Endothelial cell of umbilical vein (primary cell): ENCODE data around the gene OTOP1. TPM values are rescaled to one million over a fixed set of nuclear protein-coding genes. Genes with fewer than 3 reads are reported as not detected.

Experiments
- BruUV-seq: library from RNA; stranded (reverse); fragments of 400-500 nt; replicated peaks from 2 replicates; lab custom pipeline; 2021; lab: Mats Ljungman, UMichigan
- CTCF ChIA-PET: fragments of 300-600, 350-600 bp; sonication (Branson Sonifier 250); formaldehyde crosslinking; loops from one replicate; lab custom pipeline; 2021; ENCODE audit warnings: antibody characterized with exemption, inconsistent platforms; lab: Charles Lee
- POLR2A ChIA-PET: fragments of 300-600, 350-600 bp; sonication (Branson Sonifier 250); formaldehyde crosslinking; loops from one replicate; lab custom pipeline; 2021; ENCODE audit warnings: antibody characterized with exemption, inconsistent platforms; lab: Charles Lee
- DNase-seq: peaks from one replicate; pipeline ENCODE4 v3.0.0-alpha.2; 2011; ENCODE audit warnings: low read depth, low spot score
- FAIRE-seq: peaks from 2 replicates; lab custom pipeline; 2011; peaks lifted over from hg19 to GRCh38; lab: Jason Lieb, UNC
- H2AFZ ChIP-seq: 2 replicates; pipeline ENCODE4 v1.6.0; 2012; ENCODE audit warnings: low read depth, low read length, control low read depth, inconsistent platforms
- H3K27ac ChIP-seq: 2 replicates; pipeline ENCODE4 v1.5.1; 2011; ENCODE audit warnings: low read depth, mild to moderate bottlenecking, control low read depth, low read length, moderate library complexity; ENCODE audit not compliant: insufficient read depth
- H3K27me3 ChIP-seq, 2 experiments: 2 replicates each; pipeline versions ENCODE4 v1.6.0 to v1.6.1; 2011; ENCODE audit warnings: low read length in 2 of 2, mixed read lengths in 1 of 2; ENCODE audit not compliant: control insufficient read depth in 2 of 2, insufficient read depth in 2 of 2
- H3K36me3 ChIP-seq, 2 experiments: 2 replicates in 1 of 2; 3 replicates in 1 of 2; pipeline ENCODE4 v1.5.1; 2011; ENCODE audit warnings: low read length in 2 of 2, mild to moderate bottlenecking in 1 of 2, moderate library complexity in 1 of 2; ENCODE audit not compliant: control insufficient read depth in 2 of 2, insufficient read depth in 2 of 2; ENCODE audit errors: extremely low read depth in 1 of 2
- H3K4me1 ChIP-seq: 3 replicates; pipeline ENCODE4 v1.5.1; 2011; ENCODE audit warnings: mild to moderate bottlenecking, low read length; ENCODE audit not compliant: control insufficient read depth, insufficient read depth; ENCODE audit errors: extremely low read depth
- H3K4me2 ChIP-seq: 2 replicates; pipeline ENCODE4 v1.6.1; 2011; ENCODE audit warnings: low read length, control low read depth, mixed read lengths; ENCODE audit not compliant: insufficient read depth
- H3K4me3 ChIP-seq, 3 experiments: fragments of 200-600 bp in 1 of 3; sonication (generic), shearing (Covaris generic) in 1 of 3; replicated peaks in 1 of 3; 2 replicates each; pipeline ENCODE4 v1.5.1; 2011 to 2016; ENCODE audit warnings: control low read depth in 3 of 3, low read length in 3 of 3, mild to moderate bottlenecking in 2 of 3, inconsistent platforms in 1 of 3, low read depth in 1 of 3, moderate library complexity in 1 of 3; ENCODE audit not compliant: insufficient read depth in 1 of 3
- H3K79me2 ChIP-seq: 2 replicates; pipeline ENCODE4 v1.6.0; 2012; ENCODE audit warnings: low read length, inconsistent platforms; ENCODE audit not compliant: control insufficient read depth, insufficient read depth
- H3K9ac ChIP-seq: replicated peaks from 2 replicates; pipeline ENCODE3; 2011; ENCODE audit warnings: low read length, control low read depth; ENCODE audit not compliant: insufficient read depth; ENCODE audit errors: extremely low read depth
- H3K9me1 ChIP-seq: replicated peaks from 3 replicates; pipeline ENCODE4 v1.6.0; 2011; ENCODE audit warnings: mild to moderate bottlenecking, low read length; ENCODE audit not compliant: control insufficient read depth, insufficient read depth; ENCODE audit errors: extremely low read depth
- H3K9me3 ChIP-seq: replicated peaks from 2 replicates; pipeline ENCODE4 v1.5.1; 2012; ENCODE audit warnings: low read length, inconsistent platforms; ENCODE audit not compliant: control insufficient read depth, insufficient read depth
- H4K20me1 ChIP-seq: replicated peaks from 2 replicates; pipeline ENCODE3; 2011; ENCODE audit warnings: mild to moderate bottlenecking, low read length; ENCODE audit not compliant: control insufficient read depth, insufficient read depth; ENCODE audit errors: extremely low read depth
- CTCF ChIP-seq, 2 donors: IDR thresholded peaks; 1 replicate in 1 of 2; 2 replicates in 1 of 2; pipeline ENCODE4 v1.5.1; 2011; ENCODE audit warnings: low read length in 2 of 2, mild to moderate bottlenecking in 2 of 2, moderate library complexity in 2 of 2, control low read depth in 1 of 2, inconsistent platforms in 1 of 2, low read depth in 1 of 2; ENCODE audit not compliant: insufficient read depth in 1 of 2; ENCODE audit errors: extremely low read depth in 1 of 2
- MAX ChIP-seq: IDR thresholded peaks from 2 replicates; pipeline ENCODE4 v1.6.1; 2011; ENCODE audit not compliant: insufficient read depth, insufficient read length
- MYC ChIP-seq: IDR thresholded peaks from one replicate; pipeline ENCODE4 v1.6.1; 2011; ENCODE audit warnings: mild to moderate bottlenecking, low read depth, low read length
- POLR2AphosphoS5 ChIP-seq: IDR thresholded peaks from 2 replicates; pipeline ENCODE4 v1.6.1; 2012; ENCODE audit warnings: low read depth, mild to moderate bottlenecking, control low read depth, low read length, moderate library complexity; ENCODE audit not compliant: insufficient read depth
- dilution Hi-C: fragments of 300-500 bp; cut with MboI; formaldehyde crosslinking; loops from one replicate; pipeline ENCODE4 v1.15.0; 2019; ENCODE audit warnings: low sequenced_read_pairs; ENCODE audit not compliant: extremely low pct_ligation_motif_present
- intact Hi-C: fragments of 100-400 bp; cut with micrococcal nuclease; formaldehyde crosslinking; loops from one replicate; pipeline ENCODE4 v1.10.0; 2022
- polyA plus RNA-seq, 4 experiments: library from polyadenylated mRNA; depleted of rRNA in 3 of 4; stranded (reverse) in 3 of 4; unstranded in 1 of 4; fragments of >200 nt; gene quantifications; 2 replicates each; pipeline versions ENCODE4 v1.2.1 to v1.2.3, GENCODE V29; 2011 to 2012; ENCODE audit warnings: missing spikeins in 1 of 4
- total RNA-seq: library from RNA; stranded (reverse); gene quantifications from 2 replicates; pipeline ENCODE4 v1.2.3, GENCODE V29; 2021

Gene OTOP1
- total and polyA plus RNA-seq, 2 donors (not counting 3 experiments of a cell fraction or from before 2014, with no cell fraction given): not detected

GRCh38 chr4:4185528-4185927, 41.2 kb downstream of the OTOP1 start:
- FAIRE-seq: no peak
- POLR2A ChIA-PET: no interaction called here
- dilution Hi-C loops: no loop called here

DNA sequence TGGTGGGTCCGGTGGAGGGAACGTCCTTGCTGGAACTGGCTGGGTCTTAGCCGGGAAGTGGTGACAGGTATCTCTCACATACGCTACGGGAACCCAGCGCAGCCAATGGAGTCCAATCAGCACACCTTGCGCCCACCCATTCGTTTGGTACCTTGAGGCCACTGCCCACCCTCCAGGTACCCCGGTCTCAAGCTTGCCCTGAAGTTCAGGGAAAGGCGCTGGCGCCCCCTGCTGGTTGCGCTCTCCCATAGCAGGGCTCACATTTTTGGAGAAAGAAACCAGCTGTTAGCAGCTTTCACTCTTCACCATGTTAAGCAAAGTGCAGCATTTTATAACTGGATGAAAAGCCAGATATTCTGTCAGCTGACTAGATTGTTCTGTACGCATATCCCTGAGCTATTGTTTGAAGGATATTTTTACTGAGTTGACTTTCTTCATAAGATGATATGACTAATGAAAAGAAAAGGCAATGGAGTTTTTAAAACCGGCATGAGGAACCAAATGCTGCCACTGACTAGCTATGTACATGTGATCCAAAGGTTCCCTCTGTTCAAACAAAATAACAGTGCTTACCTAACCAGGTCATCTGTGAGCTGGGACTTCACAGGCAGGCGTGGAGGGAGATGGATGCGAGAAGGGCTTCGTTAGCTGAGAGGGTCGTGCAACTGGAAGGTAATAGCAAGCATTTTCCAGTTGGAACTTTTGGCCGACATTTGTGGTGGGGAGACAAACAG, 43.7 kb downstream of the OTOP1 start:
- FAIRE-seq (peak; percentile 66), DNase-seq (peak; percentile 23)
- ChIA-PET CTCF (interaction anchor here (0.6 to 1.7 kb wide), 16 partner anchors 8 to 229 kb away, joined by 3 to 7 read pairs (median 3); partner anchors contain the start of gene TMEM128), POLR2A (no interaction called here)
- H3K27me3 ChIP-seq: no peaks in the 10 kb centered on the region
- H3K4me2 ChIP-seq: no peak overlapping the region
- intact Hi-C loops (loop anchor here (5.0 kb wide), 1 partner anchor 201 kb away; no protein-coding TSS in a partner anchor), dilution Hi-C loops (no loop called here)
- H2AFZ ChIP-seq: no peak overlapping the region
- no peaks in the 10 kb centered on the region for H3K79me2 ChIP-seq
- no peak overlapping the region for H3K9ac ChIP-seq
- no TSS peak for BruUV-seq
- H3K27ac ChIP-seq: no peak overlapping the region
- no peaks in the 10 kb centered on the region for H3K36me3 ChIP-seq
- no peak overlapping the region for H3K4me3 ChIP-seq
- H3K9me3 ChIP-seq: no peaks in the 10 kb centered on the region
- no peaks in the 10 kb centered on the region for H3K4me1 ChIP-seq
- H4K20me1 ChIP-seq: no peaks in the 10 kb centered on the region
- TF ChIP-seq POLR2AphosphoS5 (no peak), MAX (no peak), CTCF (IDR thresholded peaks at IDR 0.05; ENCODE audit: extremely low read depth in 1 of 2, insufficient read depth in 1 of 2, low read depth in 1 of 2, low read length in 2 of 2) (peak; percentile 70 to 73)
- no peaks in the 10 kb centered on the region for H3K9me1 ChIP-seq

More at GRCh38 chr4:4185528-4185927, 41.2 kb downstream of the OTOP1 start:
- Histone ChIP-seq H3K9ac (no peak overlapping the region), H3K79me2 (no peaks in the 10 kb centered on the region), H3K4me1 (no peaks in the 10 kb centered on the region), H4K20me1 (no peaks in the 10 kb centered on the region), H3K9me1 (no peaks in the 10 kb centered on the region), H3K36me3 (no peaks in the 10 kb centered on the region), H3K4me3 (no peak overlapping the region), H2AFZ (no peak overlapping the region), H3K9me3 (no peaks in the 10 kb centered on the region), H3K27me3 (no peaks in the 10 kb centered on the region), H3K27ac (no peak overlapping the region), H3K4me2 (no peak overlapping the region)
- intact Hi-C loops: no loop called here
- no peak for TF ChIP-seq MYC
- CTCF ChIA-PET: no interaction called here
- no TSS peak for BruUV-seq
- no peak for DNase-seq
